GM13976 (cell line): Measurements from ENCODE around the gene MAGEB17.

ENCODE experiments used
- DNase-seq: peaks from one replicate; pipeline ENCODE4 v3.0.0; 2012; ENCODE audit warnings: low spot score
- in situ Hi-C: fragments of 300-500 bp; cut with MboI; formaldehyde crosslinking; loops from one replicate; pipeline ENCODE4 v1.12.0; 2022; ENCODE audit warnings: low sequenced_read_pairs, mixed read lengths, inconsistent platforms; ENCODE audit not compliant: unreplicated experiment
- TF ChIP-seq, protein P1 (sequence below): IDR thresholded peaks from 2 replicates; pipeline ENCODE4 v1.5.1; 2012; ENCODE audit warnings: borderline replicate concordance, mild to moderate bottlenecking; ENCODE audit not compliant: insufficient read depth; ENCODE audit errors: extremely low read depth, missing control alignments, control extremely low read depth

Gene MAGEB17

GRCh38 chrX:16202943-16203342, 35.7 kb downstream of the MAGEB17 start:
- in situ Hi-C loops: no loop called here
- TF ChIP-seq, protein P1, sequence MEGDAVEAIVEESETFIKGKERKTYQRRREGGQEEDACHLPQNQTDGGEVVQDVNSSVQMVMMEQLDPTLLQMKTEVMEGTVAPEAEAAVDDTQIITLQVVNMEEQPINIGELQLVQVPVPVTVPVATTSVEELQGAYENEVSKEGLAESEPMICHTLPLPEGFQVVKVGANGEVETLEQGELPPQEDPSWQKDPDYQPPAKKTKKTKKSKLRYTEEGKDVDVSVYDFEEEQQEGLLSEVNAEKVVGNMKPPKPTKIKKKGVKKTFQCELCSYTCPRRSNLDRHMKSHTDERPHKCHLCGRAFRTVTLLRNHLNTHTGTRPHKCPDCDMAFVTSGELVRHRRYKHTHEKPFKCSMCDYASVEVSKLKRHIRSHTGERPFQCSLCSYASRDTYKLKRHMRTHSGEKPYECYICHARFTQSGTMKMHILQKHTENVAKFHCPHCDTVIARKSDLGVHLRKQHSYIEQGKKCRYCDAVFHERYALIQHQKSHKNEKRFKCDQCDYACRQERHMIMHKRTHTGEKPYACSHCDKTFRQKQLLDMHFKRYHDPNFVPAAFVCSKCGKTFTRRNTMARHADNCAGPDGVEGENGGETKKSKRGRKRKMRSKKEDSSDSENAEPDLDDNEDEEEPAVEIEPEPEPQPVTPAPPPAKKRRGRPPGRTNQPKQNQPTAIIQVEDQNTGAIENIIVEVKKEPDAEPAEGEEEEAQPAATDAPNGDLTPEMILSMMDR: no peak
- DNase-seq: no peak

DNA sequence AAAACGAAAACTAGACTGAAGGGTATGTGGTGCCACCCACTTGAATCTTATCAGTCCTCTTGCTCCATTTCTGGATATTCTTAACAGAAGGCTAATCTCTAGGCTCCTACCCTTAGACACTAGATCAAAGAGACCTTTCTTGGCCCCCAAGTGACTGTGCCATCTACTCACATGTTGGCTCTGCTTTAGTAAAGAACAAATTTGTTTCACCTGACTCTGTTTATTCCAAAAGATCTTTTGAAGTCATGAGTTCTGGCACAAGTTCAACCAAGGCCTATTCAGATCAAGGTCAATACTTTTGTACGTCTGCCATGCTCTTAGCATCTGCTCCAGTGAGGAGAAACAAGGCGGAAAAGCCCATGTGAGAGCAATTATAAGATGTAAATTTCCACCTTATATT, 37.3 kb downstream of the MAGEB17 start:
- TF ChIP-seq, protein P1: no peak
- in situ Hi-C loops: no loop called here
- DNase-seq: no peak

GRCh38 chrX:16205840-16206239, 38.6 kb downstream of the MAGEB17 start:
- DNase-seq: no peak
- in situ Hi-C loops: no loop called here
- TF ChIP-seq, protein P1: no peak

- in situ Hi-C loops: no loop called here
- no peak for DNase-seq
- TF ChIP-seq, protein P1: no peak
Observed at GRCh38 chrX:16207634-16208033, 40.4 kb downstream of the MAGEB17 start.

GRCh38 chrX:16208601-16209000, 41.3 kb downstream of the MAGEB17 start:
- DNase-seq: no peak
- TF ChIP-seq, protein P1: no peak
- in situ Hi-C loops: no loop called here

- in situ Hi-C loops: no loop called here
- no peak for DNase-seq
- TF ChIP-seq, protein P1: no peak
Observed at GRCh38 chrX:16210061-16210460, 42.8 kb downstream of the MAGEB17 start.

DNA sequence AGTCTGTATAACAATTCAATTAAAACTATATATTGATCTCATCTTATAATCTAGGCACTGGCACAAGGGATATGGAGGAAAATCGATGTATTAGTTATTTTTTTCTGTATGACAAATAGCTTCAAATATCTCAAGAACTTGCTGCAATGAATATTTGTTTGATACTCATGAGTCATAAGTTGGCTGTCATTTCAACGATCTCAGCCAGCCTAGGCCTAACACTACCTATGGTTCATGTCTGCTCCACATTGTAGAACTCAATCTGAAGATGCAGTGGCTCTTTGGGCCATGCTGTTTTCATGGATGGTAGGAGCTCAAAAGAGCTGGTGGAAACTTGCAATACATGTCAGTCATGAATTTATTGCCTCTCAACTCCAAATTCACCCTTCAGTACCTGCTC, 44.7 kb downstream of the MAGEB17 start:
- DNase-seq: no peak
- TF ChIP-seq, protein P1: no peak
- in situ Hi-C loops: no loop called here
